Endothelial cell of hepatic sinusoid (primary cell): Measurements from ENCODE around the gene KCNJ8.
"Not testable (repeated sequence)": the region's sequence is repeated elsewhere in the genome, so short reads cannot be mapped to it uniquely, and the experiment has no call there.

Experiments
- in situ Hi-C: cut with HindIII; loops from 2 replicates; pipeline ENCODE4 v1.10.0; 2017; ENCODE audit warnings: low sequenced_read_pairs

KCNJ8 gene

GRCh38 chr12:21788089-21788983 lies 13.8 kb upstream of the KCNJ8 start:
- in situ Hi-C loops = no loop called here

- in situ Hi-C loops = no loop called here
Measured at GRCh38 chr12:21786041-21786531, 11.6 kb upstream of the KCNJ8 start.

- in situ Hi-C loops = not testable (repeated sequence)
Measured at GRCh38 chr12:21782723-21783122, 8.2 kb upstream of the KCNJ8 start.

- in situ Hi-C loops = no loop called here
Measured at GRCh38 chr12:21780786-21781185, 6.3 kb upstream of the KCNJ8 start.

GRCh38 chr12:21776175-21776574 lies 1.7 kb upstream of the KCNJ8 start:
- in situ Hi-C loops = no loop called here

- in situ Hi-C loops = no loop called here
Measured at GRCh38 chr12:21775133-21775820, 771 bp upstream of the KCNJ8 start.

GRCh38 chr12:21773806-21774205 lies 700 bp downstream of the KCNJ8 start:
- in situ Hi-C loops = no loop called here

GRCh38 chr12:21773263-21773741 lies 1.2 kb downstream of the KCNJ8 start:
- in situ Hi-C loops = no loop called here

- in situ Hi-C loops = no loop called here
Measured at GRCh38 chr12:21771311-21771710, 3.2 kb downstream of the KCNJ8 start.

GRCh38 chr12:21769307-21769706 lies 5.2 kb downstream of the KCNJ8 start:
- in situ Hi-C loops = no loop called here

- in situ Hi-C loops = no loop called here
Measured at GRCh38 chr12:21766403-21766802, 8.1 kb downstream of the KCNJ8 start.

- in situ Hi-C loops = no loop called here
Measured at GRCh38 chr12:21764950-21765349, 9.6 kb downstream of the KCNJ8 start.

- in situ Hi-C loops = no loop called here
Measured at GRCh38 chr12:21764065-21764464, 10.4 kb downstream of the KCNJ8 start.

GRCh38 chr12:21763531-21763930 lies 11.0 kb downstream of the KCNJ8 start:
- in situ Hi-C loops = no loop called here

GRCh38 chr12:21759737-21760136 lies 14.8 kb downstream of the KCNJ8 start:
- in situ Hi-C loops = no loop called here

- in situ Hi-C loops = no loop called here
Measured at GRCh38 chr12:21757735-21758134, 16.8 kb downstream of the KCNJ8 start.

- in situ Hi-C loops = no loop called here
Measured at GRCh38 chr12:21756699-21757098, 17.8 kb downstream of the KCNJ8 start.

GRCh38 chr12:21751517-21751916 lies 23.0 kb downstream of the KCNJ8 start:
- in situ Hi-C loops = no loop called here

- in situ Hi-C loops = no loop called here
Measured at GRCh38 chr12:21745258-21745657, 29.2 kb downstream of the KCNJ8 start.

- in situ Hi-C loops = no loop called here
Measured at GRCh38 chr12:21731144-21731543, 43.4 kb downstream of the KCNJ8 start.

- in situ Hi-C loops = no loop called here
Measured at GRCh38 chr12:21725731-21726130, 48.8 kb downstream of the KCNJ8 start.
